HepG2 (cell line): Measurements from ENCODE around the gene XXYLT1. TPM values are rescaled to one million over a fixed set of nuclear protein-coding genes. Genes with fewer than 3 reads are reported as not detected.

Experiments used
- CREB1 ChIP-seq, 2 experiments: fragments of 450-650 bp in 1 of 2; IDR thresholded peaks; 2 replicates each; pipeline ENCODE4 v1.6.1; 2016 to 2017; ENCODE audit warnings: control low read depth in 1 of 2, mild to moderate bottlenecking in 1 of 2, missing compliant biosample characterization in 1 of 2, missing genetic modification characterization in 1 of 2
- KDM3A ChIP-seq: IDR thresholded peaks from 2 replicates; pipeline ENCODE4 v1.6.1; 2018; ENCODE audit warnings: low read depth, missing compliant biosample characterization
- RCOR2 ChIP-seq: IDR thresholded peaks from 2 replicates; pipeline ENCODE4 v1.6.1; 2016; ENCODE audit warnings: missing biosample characterization, missing genetic modification reagents
- RERE ChIP-seq: IDR thresholded peaks from 2 replicates; pipeline ENCODE4 v1.6.1; 2016; ENCODE audit warnings: low read depth, missing genetic modification reagents, missing compliant biosample characterization
- RFX3 ChIP-seq: IDR thresholded peaks from 2 replicates; pipeline ENCODE4 v1.6.1; 2016; ENCODE audit warnings: missing biosample characterization, missing genetic modification reagents
- RFXAP ChIP-seq: sonication (generic); formaldehyde crosslinking; IDR thresholded peaks from 2 replicates; pipeline ENCODE4 v1.4.0; 2020; ENCODE audit warnings: missing genetic modification reagents, borderline replicate concordance
- SMAD9 ChIP-seq: sonication (generic); formaldehyde crosslinking; IDR thresholded peaks from 2 replicates; pipeline ENCODE4 v1.5.1; 2020; ENCODE audit warnings: mild to moderate bottlenecking, missing genetic modification reagents
- U2AF1 ChIP-seq: fragments of 200-400 bp; formaldehyde crosslinking; optimal IDR thresholded peaks from 2 replicates; pipeline ENCODE3; 2017; ENCODE audit warnings: mild to moderate bottlenecking, low read depth, low read length
- ZBTB20 ChIP-seq: sonication (generic); formaldehyde crosslinking; IDR thresholded peaks from 2 replicates; pipeline ENCODE4 v1.8.1; 2023; ENCODE audit warnings: missing genetic modification reagents, low read depth, mild to moderate bottlenecking, borderline replicate concordance
- ZBTB21 ChIP-seq: sonication (generic); formaldehyde crosslinking; IDR thresholded peaks from 2 replicates; pipeline ENCODE4 v1.4.0; 2020; ENCODE audit warnings: missing genetic modification reagents
- ZFAT ChIP-seq: sonication (generic); formaldehyde crosslinking; conservative IDR thresholded peaks from 2 replicates; pipeline ENCODE4 v1.8.1; 2023; ENCODE audit warnings: missing genetic modification reagents, inconsistent platforms
- ZFP41 ChIP-seq: sonication (generic); formaldehyde crosslinking; IDR thresholded peaks from 2 replicates; pipeline ENCODE4 v1.4.0; 2020; ENCODE audit warnings: mild to moderate bottlenecking, missing genetic modification reagents, borderline replicate concordance
- ZNF101 ChIP-seq: sonication (generic); formaldehyde crosslinking; IDR thresholded peaks from 2 replicates; pipeline ENCODE4 v1.4.0; 2020; ENCODE audit warnings: mild to moderate bottlenecking, low read depth, missing genetic modification reagents, borderline replicate concordance
- ZNF160 ChIP-seq: sonication (generic); formaldehyde crosslinking; IDR thresholded peaks from 2 replicates; pipeline ENCODE4 v1.8.0; 2022; ENCODE audit warnings: mild to moderate bottlenecking, inconsistent platforms, missing genetic modification reagents
- ZNF282 ChIP-seq: fragments of 450-650 bp; IDR thresholded peaks from 2 replicates; pipeline ENCODE4 v1.6.1; 2018; ENCODE audit not compliant: partially characterized antibody
- ZNF333 ChIP-seq: sonication (generic); formaldehyde crosslinking; IDR thresholded peaks from 2 replicates; pipeline ENCODE4 v1.4.0; 2020; ENCODE audit warnings: mild to moderate bottlenecking, missing genetic modification reagents, borderline replicate concordance
- ZNF362 ChIP-seq: sonication (generic); formaldehyde crosslinking; IDR thresholded peaks from 2 replicates; pipeline ENCODE4 v1.4.0; 2020; ENCODE audit warnings: missing genetic modification reagents, mild to moderate bottlenecking, borderline replicate concordance
- ZNF367 ChIP-seq: sonication (generic); formaldehyde crosslinking; IDR thresholded peaks from 2 replicates; pipeline ENCODE4 v1.4.0; 2020; ENCODE audit warnings: missing genetic modification reagents, borderline replicate concordance
- ZNF564 ChIP-seq: sonication (generic); formaldehyde crosslinking; IDR thresholded peaks from 2 replicates; pipeline ENCODE4 v1.8.1; 2023; ENCODE audit warnings: mild to moderate bottlenecking, missing genetic modification reagents
- ZNF570 ChIP-seq: sonication (generic); formaldehyde crosslinking; IDR thresholded peaks from 2 replicates; pipeline ENCODE4 v1.4.0; 2020; ENCODE audit warnings: mild to moderate bottlenecking, missing genetic modification reagents, borderline replicate concordance
- ZNF607 ChIP-seq: sonication (generic); formaldehyde crosslinking; IDR thresholded peaks from 2 replicates; pipeline ENCODE4 v1.5.1; 2020; ENCODE audit warnings: missing genetic modification reagents, mild to moderate bottlenecking, borderline replicate concordance
- ZZZ3 ChIP-seq: sonication (generic); formaldehyde crosslinking; IDR thresholded peaks from 2 replicates; pipeline ENCODE4 v1.4.0; 2020; ENCODE audit warnings: missing genetic modification reagents, mild to moderate bottlenecking, borderline replicate concordance
- polyA plus RNA-seq, 8 experiments: library from polyadenylated mRNA; depleted of rRNA in 3 of 8; stranded (reverse) in 7 of 8; unstranded in 1 of 8; fragments of >200 nt; fragmentation: Illumina TruSeq in 4 of 8; extraction: Trizol in 4 of 8; gene quantifications; 2 replicates each; pipeline versions ENCODE4 v1.2.1 to v1.2.3, GENCODE V29; 2011 to 2016; ENCODE audit warnings: low read depth in 4 of 8, missing spikeins in 1 of 8, mixed read lengths in 1 of 8; ENCODE audit not compliant: insufficient read depth in 1 of 8
- total RNA-seq, 5 experiments: library from RNA; depleted of rRNA; stranded (reverse); fragments of >200 nt; fragmentation: Illumina TruSeq; extraction: Trizol; gene quantifications; 2 replicates each; pipeline ENCODE4 v1.2.3, GENCODE V29; 2016; ENCODE audit warnings: low read depth in 1 of 5

Gene XXYLT1
- total and polyA plus RNA-seq, 2 of the 13 experiments (the other 11 are each of a cell fraction or from before 2014, with no cell fraction given): 17.7 to 19.0 TPM

DNA sequence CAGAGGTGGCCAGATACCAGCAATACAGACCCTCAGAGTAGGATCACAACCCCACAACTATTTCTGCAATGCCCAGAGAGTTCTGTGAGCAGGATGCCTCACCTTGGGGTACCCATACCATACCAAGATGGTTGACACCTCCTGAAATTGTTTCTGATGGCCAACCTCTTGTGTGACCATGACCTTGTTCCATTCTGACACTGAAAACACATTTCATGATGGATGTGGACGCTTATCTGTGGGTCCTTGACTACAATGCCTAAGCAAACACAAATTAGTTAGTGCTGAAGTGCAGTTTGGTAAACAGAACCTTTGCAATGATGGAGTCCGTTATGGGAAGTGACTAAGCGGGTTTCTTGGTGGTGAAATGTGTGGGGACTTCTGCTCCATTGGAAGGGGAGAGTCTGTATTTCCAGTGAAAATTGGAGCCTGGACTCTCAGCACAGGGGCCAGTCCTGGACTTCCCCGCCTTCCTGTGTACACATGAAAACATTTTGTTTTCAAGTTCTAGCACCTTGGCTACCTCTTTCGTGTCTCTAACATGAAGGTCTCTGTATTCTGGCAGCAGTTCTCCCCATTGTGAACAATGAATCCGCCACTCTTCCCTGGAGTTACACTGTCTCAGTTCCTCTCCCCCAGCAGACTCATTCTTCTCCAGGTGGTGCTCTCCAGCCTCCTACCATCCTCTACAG is 106.2 kb downstream of the XXYLT1 start (continued):
- peak; percentile 98 for TF ChIP-seq RERE (CRISPR knock-in tag)
- TF ChIP-seq ZNF607 (CRISPR knock-in tag): peak; percentile 51; the same call in 1 of the 2 replicates
- no peak for TF ChIP-seq U2AF1
- TF ChIP-seq ZBTB21: peak; percentile 15; the same call in 1 of the 2 replicates
- TF ChIP-seq ZNF160: no peak; the same call in 1 of the 2 replicates
- no peak for TF ChIP-seq ZZZ3
- TF ChIP-seq SMAD9 (CRISPR knock-in tag): no peak
- TF ChIP-seq ZNF282: no peak
- TF ChIP-seq RCOR2 (CRISPR knock-in tag): peak; percentile 98
- TF ChIP-seq ZNF367 (CRISPR knock-in tag): no peak
- TF ChIP-seq ZNF362: peak; percentile 53; the same call in 1 of the 2 replicates
- peak; percentile 87; the same call in 1 of the 2 replicates for TF ChIP-seq KDM3A (CRISPR knock-in tag)
- TF ChIP-seq ZFP41: 0 out of 2 replicates have a peak, but pooled peaks have one; percentile 48
- no peak for TF ChIP-seq RFX3 (CRISPR knock-in tag)
- peak; percentile 63 for TF ChIP-seq CREB1 (IDR thresholded peaks at IDR 0.05)
- peak; percentile 88 for TF ChIP-seq CREB1 (CRISPR knock-in tag; IDR thresholded peaks at IDR 0.05)
- TF ChIP-seq ZFAT: no peak
- peak; percentile 74 for TF ChIP-seq RFXAP (CRISPR knock-in tag)
- 0 out of 2 replicates have a peak, but pooled peaks have one; percentile 14 for TF ChIP-seq ZNF333 (CRISPR knock-in tag)
- 0 out of 2 replicates have a peak, but pooled peaks have one; percentile 73 for TF ChIP-seq ZNF564
- no peak for TF ChIP-seq ZNF101 (CRISPR knock-in tag)
- TF ChIP-seq ZBTB20 (CRISPR knock-in tag): peak; percentile 83
- no peak for TF ChIP-seq ZNF570 (CRISPR knock-in tag)
